Gastroesophageal sphincter (tissue), 3 donors: ENCODE results near the gene NKAIN1.

Experiments
- POLR2A ChIP-seq, 2 donors: fragments of 450-650 bp; IDR thresholded peaks; one replicate each; pipeline ENCODE4 v1.6.1; 2017; ENCODE audit warnings: antibody characterized with exemption in 2 of 2, mild to moderate bottlenecking in 2 of 2, moderate library complexity in 1 of 2
- POLR2AphosphoS5 ChIP-seq: sonication (generic); formaldehyde crosslinking; IDR thresholded peaks from one replicate; pipeline ENCODE4 v1.6.1; 2017; ENCODE audit warnings: antibody characterized with exemption
- TF ChIP-seq, protein P1 (sequence below), 4 experiments: fragments of 200-600 bp in 2 of 4; fragments of 450-650 bp in 2 of 4; sonication (generic) in 1 of 4; IDR thresholded peaks; one replicate each; pipeline ENCODE4 v1.5.1; 2017 to 2019; ENCODE audit warnings: antibody characterized with exemption in 4 of 4, mild to moderate bottlenecking in 2 of 4, moderate library complexity in 2 of 4

DNA sequence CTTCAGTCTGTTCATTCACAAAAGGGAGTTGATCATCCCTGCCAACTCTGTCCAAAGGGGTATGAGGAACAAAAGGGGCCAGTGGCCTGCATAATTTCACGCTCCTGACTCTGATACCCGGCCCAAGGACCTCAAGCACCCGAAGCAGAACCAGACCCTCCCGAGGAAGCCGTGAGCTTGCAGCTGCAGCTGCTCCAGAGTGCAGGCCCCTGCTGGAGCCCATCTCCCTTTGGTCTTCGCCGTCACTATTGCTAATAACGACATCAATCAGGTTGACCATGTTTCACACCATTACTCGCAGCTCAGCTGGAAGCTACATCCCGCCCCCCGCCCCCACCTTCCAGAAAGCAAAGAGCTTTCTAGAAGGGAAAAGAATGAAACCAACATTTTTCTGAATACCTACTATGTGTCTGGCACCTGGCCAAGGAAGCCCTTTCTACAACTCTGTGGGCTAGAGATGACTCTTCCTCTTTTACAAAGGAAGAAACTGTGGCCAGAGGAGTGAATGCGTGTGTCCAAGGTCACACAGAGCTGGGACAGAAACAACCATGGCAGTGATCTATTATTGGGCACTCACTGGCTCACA is 5.5 kb downstream of the NKAIN1 start:
- TF ChIP-seq POLR2AphosphoS5, result no peak
- TF ChIP-seq, protein P1, sequence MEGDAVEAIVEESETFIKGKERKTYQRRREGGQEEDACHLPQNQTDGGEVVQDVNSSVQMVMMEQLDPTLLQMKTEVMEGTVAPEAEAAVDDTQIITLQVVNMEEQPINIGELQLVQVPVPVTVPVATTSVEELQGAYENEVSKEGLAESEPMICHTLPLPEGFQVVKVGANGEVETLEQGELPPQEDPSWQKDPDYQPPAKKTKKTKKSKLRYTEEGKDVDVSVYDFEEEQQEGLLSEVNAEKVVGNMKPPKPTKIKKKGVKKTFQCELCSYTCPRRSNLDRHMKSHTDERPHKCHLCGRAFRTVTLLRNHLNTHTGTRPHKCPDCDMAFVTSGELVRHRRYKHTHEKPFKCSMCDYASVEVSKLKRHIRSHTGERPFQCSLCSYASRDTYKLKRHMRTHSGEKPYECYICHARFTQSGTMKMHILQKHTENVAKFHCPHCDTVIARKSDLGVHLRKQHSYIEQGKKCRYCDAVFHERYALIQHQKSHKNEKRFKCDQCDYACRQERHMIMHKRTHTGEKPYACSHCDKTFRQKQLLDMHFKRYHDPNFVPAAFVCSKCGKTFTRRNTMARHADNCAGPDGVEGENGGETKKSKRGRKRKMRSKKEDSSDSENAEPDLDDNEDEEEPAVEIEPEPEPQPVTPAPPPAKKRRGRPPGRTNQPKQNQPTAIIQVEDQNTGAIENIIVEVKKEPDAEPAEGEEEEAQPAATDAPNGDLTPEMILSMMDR (IDR thresholded peaks at IDR 0.05), result no peak
- no peak for TF ChIP-seq POLR2A (IDR thresholded peaks at IDR 0.05)
